Thymus (tissue), 11 donors: ENCODE measurements around the gene MRGPRG. TPM values are rescaled to one million over a fixed set of nuclear protein-coding genes. Genes with fewer than 3 reads are reported as not detected.

Experiments
- DNase-seq, 9 donors: peaks; one replicate each; pipeline ENCODE4 v3.0.0-alpha.2; 2013; ENCODE audit warnings: low spot score in 9 of 9, low read depth in 6 of 9, missing footprints in 1 of 9
- H3K27ac ChIP-seq, 2 donors: one replicate each; pipeline ENCODE4 v1.5.1; 2013; ENCODE audit warnings: control low read depth in 1 of 2, low read depth in 1 of 2, low read length in 1 of 2, mild to moderate bottlenecking in 1 of 2, moderate library complexity in 1 of 2
- H3K27me3 ChIP-seq, 2 donors: one replicate each; pipeline ENCODE4 v1.5.1; 2013; ENCODE audit warnings: low read length in 1 of 2; ENCODE audit not compliant: control insufficient read depth in 2 of 2, insufficient read depth in 1 of 2
- H3K36me3 ChIP-seq, 2 donors: one replicate each; pipeline ENCODE4 v1.5.1; 2013; ENCODE audit warnings: low read length in 1 of 2, mild to moderate bottlenecking in 1 of 2, moderate library complexity in 1 of 2; ENCODE audit not compliant: control insufficient read depth in 2 of 2, insufficient read depth in 2 of 2
- H3K4me1 ChIP-seq, 2 donors: one replicate each; pipeline ENCODE4 v1.5.1; 2013; ENCODE audit warnings: low read length in 2 of 2; ENCODE audit not compliant: control insufficient read depth in 2 of 2, insufficient read depth in 2 of 2
- H3K4me3 ChIP-seq, 2 donors: one replicate each; pipeline ENCODE4 v1.5.1; 2013; ENCODE audit warnings: low read length in 2 of 2, control low read depth in 1 of 2, mild to moderate bottlenecking in 1 of 2
- H3K9me3 ChIP-seq, 2 donors: one replicate each; pipeline ENCODE4 v1.5.1; 2013; ENCODE audit warnings: low read length in 1 of 2, mild to moderate bottlenecking in 1 of 2; ENCODE audit not compliant: control insufficient read depth in 2 of 2, insufficient read depth in 1 of 2
- WGBS: extraction: QIAGEN DNeasy Blood & Tissue Kit; methylation state at CpG from one replicate; pipeline ENCODE4 v1.1.7; 2013; 5-methylcytosine and 5-hydroxymethylcytosine counted together
- polyA plus RNA-seq: library from polyadenylated mRNA; stranded (reverse); fragments of 200-250 nt; gene quantifications from one replicate; pipeline ENCODE4 v1.2.3, GENCODE V29; 2013
- total RNA-seq: library from RNA; stranded (reverse); fragments of 120-200 nt; gene quantifications from one replicate; pipeline ENCODE4 v1.2.4, GENCODE V29; 2013
- donor health status: healthy.

MRGPRG gene
- total and polyA plus RNA-seq, 2 donors: not detected

DNA sequence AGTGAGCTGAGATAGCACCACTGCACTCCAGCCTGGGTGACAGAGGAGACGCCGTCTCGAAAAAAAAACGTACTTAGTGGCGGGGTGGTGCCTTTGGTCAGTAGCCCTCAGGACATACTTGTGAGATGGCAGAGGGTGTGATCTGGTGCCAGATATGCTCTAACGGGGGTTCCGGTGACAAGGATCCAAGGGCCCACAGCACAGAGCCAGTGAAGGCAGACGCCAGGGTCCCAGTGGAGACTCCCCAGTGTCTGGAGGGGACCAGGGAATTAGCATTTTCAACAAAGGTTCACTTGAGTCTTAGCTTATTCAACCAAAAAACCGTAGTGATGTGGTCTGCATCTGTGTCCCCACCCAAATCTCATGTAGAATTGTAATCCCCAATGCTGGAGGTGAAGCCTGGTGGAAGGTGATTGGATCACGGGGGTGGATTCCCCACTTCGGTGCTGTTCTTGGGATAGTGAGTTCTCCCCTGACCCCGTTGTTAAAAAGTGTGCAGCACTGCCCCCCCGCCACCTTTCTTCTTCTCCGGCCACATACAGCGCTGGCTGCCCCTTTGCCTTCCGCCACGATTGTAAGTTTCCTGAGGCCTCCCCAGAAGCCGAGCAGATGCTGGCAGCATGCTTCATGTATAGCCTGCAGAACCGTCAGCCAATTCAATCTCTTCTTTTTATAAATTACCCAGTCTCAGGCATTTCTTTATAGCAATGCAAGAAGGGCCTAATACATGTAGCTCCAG lies 26.9 kb downstream of the MRGPRG start:
- Histone ChIP-seq H3K36me3 (no peaks in the 10 kb centered on the region), H3K27ac (no peak overlapping the region), H3K9me3 (peaks cover 0 to 6% of the 10 kb centered on the region in 2 donors), H3K4me3 (no peak overlapping the region), H3K4me1 (no peaks in the 10 kb centered on the region), H3K27me3 (peaks cover 0 to 2% of the 10 kb centered on the region in 2 donors)
- 93% methylated on average over 19 of the region's 19 CpGs for WGBS
- no peak for DNase-seq

DNA sequence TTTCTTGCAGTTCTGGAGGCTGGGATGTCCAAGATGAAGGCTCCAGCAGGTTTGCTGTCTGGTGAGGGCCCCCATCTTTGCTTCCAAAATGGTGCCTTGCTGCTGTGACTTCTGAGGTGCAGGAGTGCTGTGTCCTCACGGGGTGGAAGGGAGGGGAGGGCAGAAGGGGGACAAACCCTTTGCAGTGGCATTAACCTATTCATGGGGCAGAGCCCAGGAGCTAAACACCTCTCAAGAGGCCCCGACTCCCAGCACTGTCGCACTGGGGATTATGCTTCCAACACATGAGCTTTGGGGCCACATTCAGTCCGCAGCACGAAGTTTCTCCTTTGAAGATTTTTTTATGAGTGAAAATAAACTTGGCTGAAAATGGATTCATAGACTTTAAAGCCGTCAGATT lies 28.0 kb downstream of the MRGPRG start:
- Histone ChIP-seq H3K4me3 (no peak overlapping the region), H3K27me3 (peaks cover 0 to 2% of the 10 kb centered on the region in 2 donors), H3K36me3 (no peaks in the 10 kb centered on the region), H3K9me3 (peaks cover 0 to 6% of the 10 kb centered on the region in 2 donors), H3K27ac (no peak overlapping the region), H3K4me1 (no peaks in the 10 kb centered on the region)
- 91% methylated on average over 6 of the region's 6 CpGs for WGBS
- no peak for DNase-seq

DNA sequence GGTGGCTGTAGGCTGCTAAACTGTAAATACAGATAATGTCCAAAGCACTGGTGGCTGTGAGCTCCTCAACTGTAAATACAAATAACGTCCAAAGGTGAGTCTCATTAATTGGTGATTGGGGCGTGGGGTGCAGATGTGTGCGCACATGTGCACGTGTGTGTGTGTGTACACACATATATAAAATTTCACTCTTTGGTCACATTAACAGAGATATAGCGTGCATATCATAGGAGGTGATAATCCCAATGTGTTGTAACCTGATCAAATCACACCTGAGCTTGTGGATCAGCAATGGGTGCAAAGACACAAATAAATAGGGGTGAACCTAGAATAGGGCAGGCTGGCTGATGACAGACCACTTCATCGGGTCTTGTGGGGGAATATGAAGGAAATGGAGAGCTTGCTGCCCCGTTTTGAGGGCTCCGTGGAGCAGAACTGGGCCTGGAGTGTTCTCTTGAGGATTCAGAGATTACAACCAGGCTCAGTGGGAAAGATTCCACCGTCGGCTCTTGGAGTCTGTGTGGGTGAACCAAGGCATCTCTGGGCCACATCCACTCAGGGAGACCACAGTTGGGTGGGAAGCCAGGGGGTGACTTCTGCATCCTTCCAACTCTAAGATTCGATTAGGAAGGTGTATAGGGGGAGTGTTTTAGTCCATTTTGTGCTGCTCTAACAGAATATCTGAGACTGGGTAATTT lies 28.6 kb downstream of the MRGPRG start:
- Histone ChIP-seq H3K4me3 (no peak overlapping the region), H3K4me1 (no peaks in the 10 kb centered on the region), H3K27ac (no peak overlapping the region), H3K36me3 (no peaks in the 10 kb centered on the region), H3K9me3 (peaks cover 0 to 6% of the 10 kb centered on the region in 2 donors), H3K27me3 (peaks cover 0 to 2% of the 10 kb centered on the region in 2 donors)
- 95% methylated on average over 11 of the region's 11 CpGs for WGBS
- DNase-seq: no peak

DNA sequence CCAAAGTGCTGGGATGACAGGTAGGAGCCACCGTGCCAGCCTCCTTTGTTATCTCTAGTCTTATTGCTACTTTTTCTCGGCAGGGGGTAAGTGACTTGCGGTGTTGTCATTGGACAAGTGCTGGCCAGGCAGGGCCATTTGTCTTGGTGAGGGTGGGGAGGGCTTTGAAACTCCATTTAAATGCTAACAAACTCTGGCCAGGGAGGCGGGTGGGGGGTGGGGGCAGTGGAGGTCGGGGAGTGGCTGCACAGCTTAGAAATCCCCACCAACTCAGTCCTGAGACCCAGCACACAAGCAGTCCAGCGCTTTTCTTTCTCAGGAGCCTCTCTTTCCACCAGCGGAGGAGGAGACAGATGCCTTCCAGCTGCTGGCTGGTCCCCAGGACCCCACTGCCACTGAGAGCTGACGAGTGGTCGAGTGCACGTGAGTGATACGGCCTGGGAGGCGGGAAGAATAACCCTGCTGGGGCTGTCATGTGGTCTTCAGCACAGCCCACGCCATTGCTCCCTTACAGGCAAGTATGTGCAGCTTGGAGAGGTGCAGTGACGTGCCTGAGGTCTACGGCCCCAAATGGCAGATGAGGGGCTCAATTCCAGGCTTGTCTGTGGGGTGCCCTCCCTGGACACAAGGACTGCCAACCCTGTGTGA lies 29.3 kb downstream of the MRGPRG start:
- Histone ChIP-seq H3K4me1 (no peaks in the 10 kb centered on the region), H3K27me3 (peaks cover 0 to 2% of the 10 kb centered on the region in 2 donors), H3K27ac (no peak overlapping the region), H3K4me3 (no peak overlapping the region), H3K9me3 (peaks cover 0 to 6% of the 10 kb centered on the region in 2 donors), H3K36me3 (no peaks in the 10 kb centered on the region)
- DNase-seq: no peak
- WGBS: 91% methylated on average over 15 of the region's 15 CpGs

DNA sequence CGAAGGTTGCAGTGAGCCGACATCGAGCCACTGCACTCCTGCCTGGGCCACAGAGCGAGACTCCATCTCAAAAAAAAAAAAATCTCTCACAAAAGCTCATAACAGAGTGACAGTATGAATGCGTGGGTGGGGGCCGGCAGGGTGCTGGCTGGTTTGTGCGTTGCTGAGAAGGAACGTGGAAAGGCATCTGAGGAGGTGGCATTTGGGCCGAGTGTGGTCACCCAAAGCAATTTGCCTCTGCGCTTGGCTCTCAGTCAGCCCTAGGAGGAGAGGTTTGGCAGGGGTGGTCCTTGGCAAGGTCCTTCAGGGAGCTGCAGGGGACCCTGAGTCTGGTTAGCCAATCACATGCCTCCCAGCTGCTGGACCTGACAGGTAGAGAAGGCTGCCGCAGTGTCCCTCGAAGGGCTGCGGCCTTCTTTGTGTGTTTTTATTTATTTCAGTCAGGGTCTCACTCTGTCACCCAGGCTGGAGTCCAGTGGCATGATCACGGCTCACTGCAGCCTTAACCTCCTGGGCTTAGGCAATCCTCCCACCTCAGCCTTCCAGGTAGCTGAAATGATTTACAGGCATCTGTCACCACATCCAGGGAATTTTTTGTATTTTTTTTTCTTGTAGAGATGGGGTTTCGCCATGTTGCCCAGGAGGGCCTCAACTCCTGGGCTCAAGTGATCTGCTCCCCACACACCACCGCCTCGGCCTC lies 30.0 kb downstream of the MRGPRG start:
- Histone ChIP-seq H3K9me3 (peaks cover 0 to 6% of the 10 kb centered on the region in 2 donors), H3K4me1 (no peaks in the 10 kb centered on the region), H3K27me3 (peaks cover 0 to 2% of the 10 kb centered on the region in 2 donors), H3K36me3 (no peaks in the 10 kb centered on the region), H3K27ac (no peak overlapping the region), H3K4me3 (no peak overlapping the region)
- DNase-seq: no peak
- 94% methylated on average over 17 of the region's 17 CpGs for WGBS

DNA sequence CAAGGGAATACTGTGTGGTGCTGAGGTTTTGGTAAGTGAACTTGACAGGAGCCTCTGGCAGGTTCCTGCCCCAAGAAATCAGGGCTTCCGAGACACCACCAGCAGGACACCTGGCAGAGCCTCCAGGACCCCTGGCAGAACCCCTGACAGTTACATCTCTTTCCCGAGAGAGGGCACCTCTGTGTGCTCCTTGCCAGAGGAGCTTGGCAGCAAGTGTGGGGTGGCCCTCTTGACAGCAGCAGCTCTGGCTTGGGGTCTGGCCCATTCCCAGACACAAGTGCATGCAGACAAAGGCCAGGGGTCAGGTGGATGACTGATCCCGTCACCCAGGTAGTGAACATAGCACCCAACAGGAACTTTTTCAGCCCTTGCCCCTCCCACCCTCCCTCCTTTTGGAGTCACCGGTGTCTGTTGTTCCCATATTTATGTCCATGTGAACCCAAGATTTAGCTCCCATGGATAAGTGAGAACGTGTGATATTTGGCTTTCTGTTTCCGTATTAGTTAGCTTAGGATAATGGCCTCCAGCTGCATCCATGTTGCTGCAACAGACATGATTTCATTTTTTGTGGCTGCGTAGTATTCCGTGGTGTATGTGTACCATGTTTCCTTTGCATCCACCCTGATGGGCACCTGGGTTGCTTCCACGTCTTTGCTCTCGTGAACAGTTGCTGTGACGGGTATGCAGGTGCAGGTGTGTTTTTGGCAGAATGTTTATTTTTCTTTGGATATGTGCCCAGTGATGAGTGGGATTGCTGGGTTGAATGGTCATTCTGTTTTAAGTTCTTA lies 32.3 kb downstream of the MRGPRG start:
- Histone ChIP-seq H3K9me3 (peaks cover 0 to 3% of the 10 kb centered on the region in 2 donors), H3K27ac (no peak overlapping the region), H3K4me1 (no peaks in the 10 kb centered on the region), H3K27me3 (no peaks in the 10 kb centered on the region), H3K36me3 (no peaks in the 10 kb centered on the region), H3K4me3 (no peak overlapping the region)
- WGBS: 91% methylated on average over 11 of the region's 11 CpGs
- no peak for DNase-seq

DNA sequence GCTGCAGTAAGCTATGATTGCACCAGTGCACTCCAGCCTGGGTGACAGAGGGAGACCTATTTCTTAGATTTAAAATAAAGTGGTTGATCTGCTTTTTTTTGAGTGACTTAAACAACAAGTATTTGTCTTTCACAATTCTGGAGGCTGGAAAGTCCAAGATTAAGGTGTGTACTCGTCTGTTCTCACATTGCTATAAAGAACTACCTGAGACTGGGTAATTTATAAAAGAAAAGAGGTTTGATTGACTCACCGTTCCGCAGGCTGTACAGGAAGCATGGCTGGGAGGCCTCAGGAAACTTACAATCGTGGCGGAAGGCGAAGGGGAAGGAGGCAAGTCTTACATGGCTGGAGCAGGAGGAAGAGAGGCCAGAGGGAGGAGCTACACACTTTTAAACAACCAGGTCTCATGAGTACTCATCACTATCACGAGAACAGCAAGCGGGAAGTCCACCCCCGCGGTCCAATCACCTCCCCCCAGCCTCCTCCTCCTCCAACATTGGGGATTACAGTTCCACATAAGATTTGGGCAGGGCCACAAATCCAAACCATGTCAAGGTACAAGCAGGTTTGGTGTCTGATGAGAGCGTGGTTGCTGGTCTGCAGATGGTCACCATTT lies 33.8 kb downstream of the MRGPRG start:
- H3K27ac ChIP-seq: no peak overlapping the region
- no peaks in the 10 kb centered on the region for H3K4me1 ChIP-seq
- no peak for DNase-seq
- H3K36me3 ChIP-seq: no peaks in the 10 kb centered on the region
- H3K4me3 ChIP-seq: no peak overlapping the region
- H3K9me3 ChIP-seq: peaks cover 0 to 3% of the 10 kb centered on the region in 2 donors
- 91% methylated on average over 11 of the region's 11 CpGs for WGBS
- H3K27me3 ChIP-seq: no peaks in the 10 kb centered on the region

DNA sequence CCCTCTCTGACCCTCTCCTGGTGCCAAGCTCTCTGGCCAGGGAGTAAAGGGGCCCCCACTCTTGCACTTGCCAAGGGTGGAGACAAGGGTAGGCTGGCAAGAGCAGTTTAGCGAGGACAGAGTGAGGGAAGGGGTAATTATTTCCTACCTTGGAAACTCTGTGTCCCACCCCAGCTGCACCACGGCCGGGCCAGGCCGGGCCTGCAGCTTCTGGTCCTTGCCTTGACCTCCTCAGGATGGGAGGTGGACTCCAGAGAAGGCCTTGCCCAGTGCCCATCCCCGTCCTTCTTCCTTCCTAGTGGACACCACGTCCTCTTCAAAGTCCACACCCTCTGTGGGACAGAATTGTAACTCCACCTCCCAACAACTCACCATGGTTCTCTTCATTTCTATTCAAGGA lies 35.1 kb downstream of the MRGPRG start:
- 97% methylated on average over 6 of the region's 6 CpGs for WGBS
- Histone ChIP-seq H3K4me3 (no peak overlapping the region), H3K9me3 (peaks cover 0 to 3% of the 10 kb centered on the region in 2 donors), H3K27ac (no peak overlapping the region), H3K27me3 (no peaks in the 10 kb centered on the region), H3K36me3 (no peaks in the 10 kb centered on the region), H3K4me1 (no peaks in the 10 kb centered on the region)
- DNase-seq: no peak
